ENCODE measurements around the gene FKBP2. TPM values are rescaled to one million over a fixed set of nuclear protein-coding genes. Genes with fewer than 3 reads are reported as not detected.

Gene FKBP2
- total RNA-seq, 4 donors from 2014 or later, result 20.2 to 54.7 (median 27.6) TPM

GRCh38 chr11:64231546-64231945 lies 9.3 kb upstream of the FKBP2 start:
- Histone ChIP-seq H3K4me3 (no peak overlapping the region), H3K36me3 (no peaks in the 10 kb centered on the region), H3K4me1 (peaks cover 42 to 44% of the 10 kb centered on the region in 2 donors), H3K9me3 (no peaks in the 10 kb centered on the region), H3K27me3 (no peaks in the 10 kb centered on the region), H3K27ac (peak overlapping the region in 3 of 4 donors; percentile 90 to 97 (median 93))
- ATAC-seq (no peak), DNase-seq (no peak)
- intact Hi-C loops (cut with DNase I; ENCODE audit: low total_unique reads), result no loop called here
- in situ Hi-C loops (cut with MboI; ENCODE audit: low sequenced_read_pairs in 4 of 4), result no loop called here
- TF ChIP-seq, protein P1, sequence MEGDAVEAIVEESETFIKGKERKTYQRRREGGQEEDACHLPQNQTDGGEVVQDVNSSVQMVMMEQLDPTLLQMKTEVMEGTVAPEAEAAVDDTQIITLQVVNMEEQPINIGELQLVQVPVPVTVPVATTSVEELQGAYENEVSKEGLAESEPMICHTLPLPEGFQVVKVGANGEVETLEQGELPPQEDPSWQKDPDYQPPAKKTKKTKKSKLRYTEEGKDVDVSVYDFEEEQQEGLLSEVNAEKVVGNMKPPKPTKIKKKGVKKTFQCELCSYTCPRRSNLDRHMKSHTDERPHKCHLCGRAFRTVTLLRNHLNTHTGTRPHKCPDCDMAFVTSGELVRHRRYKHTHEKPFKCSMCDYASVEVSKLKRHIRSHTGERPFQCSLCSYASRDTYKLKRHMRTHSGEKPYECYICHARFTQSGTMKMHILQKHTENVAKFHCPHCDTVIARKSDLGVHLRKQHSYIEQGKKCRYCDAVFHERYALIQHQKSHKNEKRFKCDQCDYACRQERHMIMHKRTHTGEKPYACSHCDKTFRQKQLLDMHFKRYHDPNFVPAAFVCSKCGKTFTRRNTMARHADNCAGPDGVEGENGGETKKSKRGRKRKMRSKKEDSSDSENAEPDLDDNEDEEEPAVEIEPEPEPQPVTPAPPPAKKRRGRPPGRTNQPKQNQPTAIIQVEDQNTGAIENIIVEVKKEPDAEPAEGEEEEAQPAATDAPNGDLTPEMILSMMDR (IDR thresholded peaks at IDR 0.05 in 4 of 5, conservative IDR thresholded peaks at IDR 0.05 in 1 of 5), result no peak
- TF ChIP-seq POLR2A (IDR thresholded peaks at IDR 0.05), result no peak

DNA sequence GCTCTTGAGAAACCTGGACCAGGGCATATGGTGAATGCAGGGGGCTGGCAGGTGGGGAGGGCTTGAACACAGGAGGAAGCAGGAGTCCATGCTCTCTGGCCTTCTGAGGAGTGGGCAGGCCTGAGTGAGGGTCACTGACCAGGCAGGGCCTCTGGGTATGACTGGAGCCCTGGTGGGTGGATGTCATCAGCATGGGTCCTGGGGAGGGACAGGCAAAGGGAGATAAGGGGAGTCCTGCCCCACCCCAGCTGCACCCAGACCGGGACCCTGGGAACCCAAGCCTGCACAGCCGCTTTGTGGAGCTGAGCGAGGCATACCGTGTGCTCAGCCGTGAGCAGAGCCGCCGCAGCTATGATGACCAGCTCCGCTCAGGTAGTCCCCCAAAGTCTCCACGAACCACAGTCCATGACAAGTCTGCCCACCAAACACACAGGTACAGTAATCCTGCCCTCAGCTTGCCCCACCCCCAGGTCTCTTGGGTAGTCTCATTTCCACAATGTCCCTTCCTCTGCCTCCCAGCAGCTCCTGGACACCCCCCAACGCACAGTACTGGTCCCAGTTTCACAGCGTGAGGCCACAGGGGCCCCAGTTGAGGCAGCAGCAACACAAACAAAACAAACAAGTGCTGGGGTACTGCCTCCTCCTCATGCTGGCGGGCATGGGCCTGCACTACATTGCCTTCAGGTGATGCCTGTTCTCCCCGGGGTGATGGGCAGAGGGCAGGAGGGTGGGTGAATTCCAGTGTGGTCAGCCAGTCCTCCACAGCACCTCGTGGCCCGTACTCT lies 8.5 kb upstream of the FKBP2 start:
- ATAC-seq (no peak), DNase-seq (peak in 1 of 2 donors; percentile 27)
- peaks cover 34 to 36% of the 10 kb centered on the region in 2 donors for H3K4me1 ChIP-seq
- peak overlapping the region in 1 of 4 donors; percentile 90 for H3K27ac ChIP-seq
- H3K9me3 ChIP-seq, result no peaks in the 10 kb centered on the region
- H3K4me3 ChIP-seq, result no peak overlapping the region
- H3K36me3 ChIP-seq, result no peaks in the 10 kb centered on the region
- H3K27me3 ChIP-seq, result no peaks in the 10 kb centered on the region
- TF ChIP-seq, protein P1 (IDR thresholded peaks at IDR 0.05 in 4 of 5, conservative IDR thresholded peaks at IDR 0.05 in 1 of 5), result no peak
- no peak for TF ChIP-seq POLR2A (IDR thresholded peaks at IDR 0.05)
- intact Hi-C loops (cut with DNase I; ENCODE audit: low total_unique reads), result no loop called here
- in situ Hi-C loops (cut with MboI; ENCODE audit: low sequenced_read_pairs in 4 of 4), result no loop called here

- Histone ChIP-seq H3K27me3 (no peaks in the 10 kb centered on the region), H3K4me3 (no peak overlapping the region), H3K27ac (peak overlapping the region in 1 of 4 donors; percentile 85), H3K9me3 (no peaks in the 10 kb centered on the region), H3K4me1 (peaks cover 28 to 30% of the 10 kb centered on the region in 2 donors), H3K36me3 (no peaks in the 10 kb centered on the region)
- intact Hi-C loops (cut with DNase I; ENCODE audit: low total_unique reads) (no loop called here), in situ Hi-C loops (cut with MboI; ENCODE audit: low sequenced_read_pairs in 4 of 4) (no loop called here)
- no peak for TF ChIP-seq POLR2A (IDR thresholded peaks at IDR 0.05)
- TF ChIP-seq, protein P1 (IDR thresholded peaks at IDR 0.05 in 4 of 5, conservative IDR thresholded peaks at IDR 0.05 in 1 of 5), result no peak
- DNase-seq (no peak), ATAC-seq (no peak)
Observed at GRCh38 chr11:64232967-64233315, 8.0 kb upstream of the FKBP2 start.

DNA sequence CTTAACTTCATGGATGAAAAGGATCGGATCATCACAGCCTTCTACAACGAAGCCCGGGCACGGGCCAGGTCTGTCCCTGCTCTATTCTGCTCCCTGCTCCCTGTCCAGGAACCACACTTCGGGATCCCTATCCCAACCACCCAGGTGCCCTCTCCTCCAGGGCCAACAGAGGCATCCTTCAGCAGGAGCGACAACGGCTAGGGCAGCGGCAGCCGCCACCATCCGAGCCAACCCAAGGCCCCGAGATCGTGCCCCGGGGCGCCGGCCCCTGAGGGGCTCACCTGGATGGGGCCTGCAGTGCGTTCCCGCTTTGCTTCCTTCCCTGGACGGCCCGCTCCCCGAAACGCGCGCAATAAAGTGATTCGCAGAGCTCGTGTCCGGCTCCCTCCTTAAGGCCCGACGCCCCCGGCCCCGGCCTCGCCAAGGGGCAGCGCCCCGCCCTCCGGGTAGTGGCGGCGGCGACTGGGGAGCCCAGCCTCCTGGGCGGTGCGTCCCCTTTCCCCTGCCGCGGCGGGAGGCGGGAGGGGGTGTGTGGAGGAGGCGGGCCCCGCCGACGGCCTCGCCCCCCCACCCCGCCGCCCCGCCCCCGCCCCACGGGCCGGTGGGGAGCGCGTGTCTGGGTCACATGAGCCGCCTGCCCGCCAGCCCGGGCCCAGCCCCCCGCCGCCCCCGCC lies 6.8 kb upstream of the FKBP2 start, which contains the start of gene VEGFB:
VEGFB (plus strand) TSS at position 672 of the 674 bp plus-strand sequence. CDS start 250 bp downstream, outside the sequence.
- H3K27ac ChIP-seq, result peak within 1 kb of the TSS; percentile 87 to 90 (median 88)
- H3K27me3 ChIP-seq, result no peaks in the 10 kb centered on the region
- H3K4me1 ChIP-seq, result peaks cover 26% of the 10 kb centered on the region in 2 donors
- ATAC-seq (peak; percentile 46 to 58), DNase-seq (peak; percentile 54 to 66)
- no peaks in the 10 kb centered on the region for H3K9me3 ChIP-seq
- H3K4me3 ChIP-seq, result peak within 1 kb of the TSS; percentile 62 to 73 (median 68)
- TF ChIP-seq, protein P1 (IDR thresholded peaks at IDR 0.05 in 4 of 5, conservative IDR thresholded peaks at IDR 0.05 in 1 of 5), result no peak
- TF ChIP-seq POLR2A (IDR thresholded peaks at IDR 0.05), result peak; percentile 29 to 40
- in situ Hi-C loops (cut with MboI; ENCODE audit: low sequenced_read_pairs in 4 of 4) (no loop called here), intact Hi-C loops (cut with DNase I; ENCODE audit: low total_unique reads) (no loop called here)
- H3K36me3 ChIP-seq, result peaks cover 0 to 5% of the 10 kb centered on the region in 2 donors

All from gastrocnemius medialis (tissue), 4 donors.